B cell (primary cell): Measurements from ENCODE around the gene KLHL7.

ENCODE experiments used
- CTCF ChIP-seq: fragments of 200-600 bp; IDR thresholded peaks from one replicate; pipeline ENCODE4 v1.8.0; 2022; ENCODE audit warnings: antibody characterized with exemption, mild to moderate bottlenecking
- EZH2 ChIP-seq: IDR thresholded peaks from 2 replicates; pipeline ENCODE4 v1.6.1; 2012; ENCODE audit warnings: borderline replicate concordance, low read depth, mild to moderate bottlenecking, moderate library complexity, low read length; ENCODE audit not compliant: insufficient read depth, poor library complexity, severe bottlenecking

- no peak for TF ChIP-seq CTCF
- TF ChIP-seq EZH2, result no peak
These were observed 8.9 kb upstream of the KLHL7 start for GRCh38 chr7:23096518-23097290.
